SH-SY5Y (cell line): ENCODE results near the gene WFDC1.

Experiments
- GATA2 ChIP-seq: IDR thresholded peaks from 2 replicates; pipeline ENCODE4 v1.6.1; 2011; ENCODE audit warnings: mild to moderate bottlenecking, low read depth, low read length
- GATA3 ChIP-seq: IDR thresholded peaks from 2 replicates; pipeline ENCODE4 v1.6.1; 2011; ENCODE audit warnings: low read depth, mild to moderate bottlenecking, low read length, moderate library complexity

Gene WFDC1

DNA sequence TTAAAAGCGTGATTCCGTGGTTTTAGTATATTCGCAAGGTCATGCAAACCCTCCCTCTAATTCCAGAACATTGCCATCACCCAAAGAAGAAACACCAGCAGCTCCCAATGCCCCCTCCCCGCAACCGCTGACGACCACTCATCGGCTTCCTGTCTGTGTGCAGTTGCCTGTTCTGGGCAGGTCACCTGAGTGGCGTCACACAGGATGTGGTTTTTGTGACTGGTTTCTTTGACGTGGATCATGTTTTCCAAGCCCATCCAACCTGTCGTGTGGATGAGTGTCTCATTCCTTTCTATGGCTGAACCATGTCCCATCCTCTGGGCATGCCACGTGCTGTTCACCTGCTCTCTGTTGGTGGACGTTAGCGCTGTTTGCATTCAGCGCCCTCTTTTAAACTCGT is 65.5 kb downstream of the WFDC1 start:
- no peak for TF ChIP-seq GATA2
- no peak for TF ChIP-seq GATA3

DNA sequence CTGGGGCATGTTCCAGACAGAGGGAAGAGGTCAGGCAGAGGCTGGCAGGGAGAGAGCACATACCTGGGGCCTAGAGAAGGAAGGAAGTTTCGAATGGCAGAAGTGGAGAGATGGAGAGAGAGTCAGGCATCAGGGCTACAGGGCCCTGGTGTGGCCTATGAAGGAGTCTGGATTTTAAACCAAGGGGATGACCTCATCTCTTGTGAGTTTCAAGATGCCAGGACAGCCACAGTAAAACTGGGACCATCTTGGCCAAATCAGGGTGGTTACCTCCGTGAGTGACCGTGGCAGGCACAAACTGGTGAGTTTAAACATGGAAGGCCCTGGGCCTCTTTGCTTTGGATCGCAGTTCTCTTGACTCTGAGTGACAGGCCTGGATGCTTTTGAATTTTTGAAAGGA is 66.1 kb downstream of the WFDC1 start:
- no peak for TF ChIP-seq GATA2
- no peak for TF ChIP-seq GATA3

- no peak for TF ChIP-seq GATA2
- no peak for TF ChIP-seq GATA3
Measured at GRCh38 chr16:84361546-84361945, 66.9 kb downstream of the WFDC1 start.

- TF ChIP-seq GATA3: no peak
- TF ChIP-seq GATA2: no peak
Measured at GRCh38 chr16:84362471-84362941, 67.8 kb downstream of the WFDC1 start.

GRCh38 chr16:84366208-84366607 is 71.5 kb downstream of the WFDC1 start:
- no peak for TF ChIP-seq GATA3
- TF ChIP-seq GATA2: no peak

DNA sequence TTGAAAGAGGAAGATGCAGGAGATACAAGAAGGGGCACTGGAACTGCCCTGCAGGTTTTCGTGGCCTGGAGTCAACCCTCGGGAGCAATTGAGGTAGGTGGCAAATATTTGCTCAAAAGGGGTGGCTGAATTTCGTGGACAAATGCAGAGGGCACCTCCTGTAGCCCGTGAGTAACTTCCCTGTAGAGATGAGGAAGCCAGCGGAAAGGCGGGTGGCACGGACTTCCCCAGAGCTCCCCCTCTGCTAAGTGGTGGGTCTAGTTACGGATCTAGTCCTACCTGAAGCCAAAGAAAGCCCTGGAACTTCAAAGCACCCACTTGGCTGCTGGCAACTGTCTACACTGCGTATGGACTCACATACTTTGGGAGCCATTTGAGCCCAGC is 72.6 kb downstream of the WFDC1 start:
- TF ChIP-seq GATA2: no peak
- no peak for TF ChIP-seq GATA3

DNA sequence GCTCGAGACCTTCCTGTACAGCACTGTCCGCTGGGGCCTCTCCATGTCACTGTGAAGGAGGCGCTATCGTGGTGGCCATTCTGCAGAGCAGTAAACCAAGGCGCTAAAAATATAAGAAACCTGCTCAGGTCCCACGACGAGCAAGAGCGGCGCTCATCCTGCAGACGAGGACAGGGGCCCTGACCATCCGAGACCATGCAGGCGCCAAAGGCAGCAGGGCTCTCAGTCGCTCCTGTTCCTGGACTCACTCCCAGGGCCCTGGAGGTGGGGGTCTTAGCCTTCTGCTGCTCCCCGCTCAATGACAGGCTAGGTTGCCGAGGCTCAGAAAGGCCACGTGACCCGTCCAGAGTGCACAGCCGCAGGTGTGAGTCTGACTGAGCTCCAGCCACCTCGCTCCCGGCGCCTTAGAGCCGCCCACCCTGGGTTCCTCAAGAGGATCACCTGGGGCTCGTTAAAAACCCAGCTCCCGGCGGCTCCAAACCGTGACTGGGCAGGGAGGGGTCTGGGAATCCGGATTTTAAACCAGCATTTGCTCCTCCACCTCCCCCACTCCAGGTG is 73.2 kb downstream of the WFDC1 start:
- no peak for TF ChIP-seq GATA2
- TF ChIP-seq GATA3: no peak

GRCh38 chr16:84368308-84368996 is 73.8 kb downstream of the WFDC1 start, which contains the start of gene ATP2C2:
ATP2C2 (plus strand) TSS chr16:84368538; CDS start chr16:84368616, 78 bp downstream.
- TF ChIP-seq GATA2: no peak
- TF ChIP-seq GATA3: no peak

- TF ChIP-seq GATA3 (no peak), GATA2 (no peak)
Measured at GRCh38 chr16:84369105-84369504, 74.4 kb downstream of the WFDC1 start.

GRCh38 chr16:84369938-84370627 is 75.4 kb downstream of the WFDC1 start:
- no peak for TF ChIP-seq GATA3
- no peak for TF ChIP-seq GATA2

- no peak for TF ChIP-seq GATA3
Measured at GRCh38 chr16:84370723-84371552, 76.3 kb downstream of the WFDC1 start.

GRCh38 chr16:84371553-84371865 is 76.8 kb downstream of the WFDC1 start:
- no peak for TF ChIP-seq GATA3
- no peak for TF ChIP-seq GATA2

- no peak for TF ChIP-seq GATA3
- no peak for TF ChIP-seq GATA2
Measured at GRCh38 chr16:84373907-84374489, 79.3 kb downstream of the WFDC1 start.

- TF ChIP-seq GATA3 (no peak), GATA2 (no peak)
Measured at GRCh38 chr16:84378099-84378498, 83.4 kb downstream of the WFDC1 start.

DNA sequence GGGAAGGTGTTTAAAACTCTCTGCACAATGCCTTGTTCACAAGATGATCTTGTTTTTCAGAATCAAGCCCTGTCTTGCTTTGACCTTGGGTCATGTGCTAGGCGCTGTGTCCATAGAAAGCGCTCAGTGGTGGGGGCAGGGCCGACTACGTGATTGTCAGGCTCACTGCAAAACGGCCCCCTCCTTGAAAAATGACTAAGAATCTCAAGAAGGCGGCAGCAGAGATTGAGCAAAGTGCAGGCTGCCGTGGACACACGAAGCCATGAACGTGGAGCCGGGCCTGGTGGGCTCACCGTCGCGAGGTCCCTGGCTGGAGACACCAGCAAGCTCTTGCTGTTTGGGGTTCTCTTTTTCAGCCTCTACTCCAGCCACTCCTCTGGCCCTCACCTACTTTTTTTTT is 83.9 kb downstream of the WFDC1 start:
- TF ChIP-seq GATA2 (no peak), GATA3 (no peak)
